ENCODE data around the gene PTPRB.

The PTPRB gene

GRCh38 chr12:70641691-70642090 is 4.5 kb upstream of the PTPRB start:
- no peak for DNase-seq

GRCh38 chr12:70640901-70641300 is 3.7 kb upstream of the PTPRB start:
- DNase-seq, result no peak

GRCh38 chr12:70639535-70639934 is 2.3 kb upstream of the PTPRB start:
- DNase-seq, result no peak

GRCh38 chr12:70638639-70639360 is 1.6 kb upstream of the PTPRB start:
- DNase-seq, result no peak

- no peak for DNase-seq
These were observed 1.5 kb downstream of the PTPRB start for GRCh38 chr12:70635755-70636154.

GRCh38 chr12:70628701-70629480 is 8.3 kb downstream of the PTPRB start:
- no peak for DNase-seq

GRCh38 chr12:70627677-70628076 is 9.6 kb downstream of the PTPRB start:
- DNase-seq, result no peak

- no peak for DNase-seq
These were observed 11.0 kb downstream of the PTPRB start for GRCh38 chr12:70626180-70626579.

- DNase-seq, result no peak
These were observed 17.6 kb downstream of the PTPRB start for GRCh38 chr12:70619471-70620152.

- DNase-seq, result no peak
These were observed 18.9 kb downstream of the PTPRB start for GRCh38 chr12:70618371-70618770.

- DNase-seq, result no peak
These were observed 19.8 kb downstream of the PTPRB start for GRCh38 chr12:70617450-70617849.

- no peak for DNase-seq
These were observed 21.9 kb downstream of the PTPRB start for GRCh38 chr12:70615174-70615866.

GRCh38 chr12:70609739-70610491 is 27.3 kb downstream of the PTPRB start:
- no peak for DNase-seq

- DNase-seq, result no peak
These were observed 28.0 kb downstream of the PTPRB start for GRCh38 chr12:70609203-70609602.

GRCh38 chr12:70608184-70608583 is 29.0 kb downstream of the PTPRB start:
- no peak for DNase-seq

- DNase-seq, result no peak
These were observed 30.1 kb downstream of the PTPRB start for GRCh38 chr12:70607107-70607506.

GRCh38 chr12:70605976-70606375 is 31.3 kb downstream of the PTPRB start:
- no peak for DNase-seq

- DNase-seq, result no peak
These were observed 32.6 kb downstream of the PTPRB start for GRCh38 chr12:70604662-70605061.

GRCh38 chr12:70603044-70603443 is 34.2 kb downstream of the PTPRB start:
- no peak for DNase-seq

- no peak for DNase-seq
These were observed 38.6 kb downstream of the PTPRB start for GRCh38 chr12:70598467-70599193.

GRCh38 chr12:70592664-70593063 is 44.6 kb downstream of the PTPRB start:
- DNase-seq, result no peak

Measured in GF-D8 (cell line).